Middle frontal gyrus (tissue), 1 donor: Measurements from ENCODE around the gene PDCD11.
"Not testable (repeated sequence)": the region's sequence is repeated elsewhere in the genome, so short reads cannot be mapped to it uniquely, and the experiment has no call there.

Experiments
- DNase-seq: peaks from one replicate; pipeline ENCODE4 v3.0.0-alpha.2; 2015; ENCODE audit warnings: low spot score; ENCODE audit errors: extremely low spot score

The PDCD11 gene

GRCh38 chr10:103396067-103396788 is at the start of gene PDCD11, which contains the start of gene ATP5MK:
Gene PDCD11 (plus strand): TSS chr10:103396626. CDS start chr10:103398427, 1,801 bp downstream.
Gene ATP5MK (minus strand): TSS chr10:103396475. CDS start chr10:103392457, 4,018 bp downstream.
- DNase-seq, result peak; percentile 96

GRCh38 chr10:103350175-103350516 is 46.3 kb upstream of the PDCD11 start:
- DNase-seq, result no peak

- DNase-seq, result peak; percentile 80
Measured at GRCh38 chr10:103350517-103351260, 45.7 kb upstream of the PDCD11 start, which contains the start of gene PCGF6. Gene PCGF6 (minus strand): TSS chr10:103351140. CDS start chr10:103351066, 74 bp downstream.

GRCh38 chr10:103353281-103353680 is 43.1 kb upstream of the PDCD11 start:
- no peak for DNase-seq

- not testable (repeated sequence) for DNase-seq
Measured at GRCh38 chr10:103354567-103354966, 41.9 kb upstream of the PDCD11 start.

GRCh38 chr10:103355906-103356599 is 40.4 kb upstream of the PDCD11 start:
- no peak for DNase-seq

- DNase-seq, result not testable (repeated sequence)
Measured at GRCh38 chr10:103359493-103359892, 36.9 kb upstream of the PDCD11 start.

GRCh38 chr10:103360791-103361190 is 35.6 kb upstream of the PDCD11 start:
- not testable (repeated sequence) for DNase-seq

GRCh38 chr10:103367379-103367781 is 29.0 kb upstream of the PDCD11 start:
- no peak for DNase-seq

- DNase-seq, result peak; percentile 93
Measured at GRCh38 chr10:103367782-103368518, 28.5 kb upstream of the PDCD11 start, which contains the start of gene TAF5. Gene TAF5 (plus strand): TSS chr10:103367976. CDS start chr10:103367990, 14 bp downstream.

- no peak for DNase-seq
Measured at GRCh38 chr10:103373544-103373943, 22.9 kb upstream of the PDCD11 start.

- DNase-seq, result no peak
Measured at GRCh38 chr10:103374263-103374662, 22.2 kb upstream of the PDCD11 start.

- no peak for DNase-seq
Measured at GRCh38 chr10:103382769-103383168, 13.7 kb upstream of the PDCD11 start.

GRCh38 chr10:103394180-103394579 is 2.2 kb upstream of the PDCD11 start:
- no peak for DNase-seq

GRCh38 chr10:103395754-103396066 is 716 bp upstream of the PDCD11 start:
- DNase-seq, result no peak

- DNase-seq, result no peak
Measured at GRCh38 chr10:103396789-103397087, 312 bp downstream of the PDCD11 start.

- DNase-seq, result no peak
Measured at GRCh38 chr10:103397191-103397825, 882 bp downstream of the PDCD11 start.

- no peak for DNase-seq
Measured at GRCh38 chr10:103413564-103413963, 17.1 kb downstream of the PDCD11 start.

GRCh38 chr10:103415581-103415980 is 19.2 kb downstream of the PDCD11 start:
- DNase-seq, result no peak

- no peak for DNase-seq
Measured at GRCh38 chr10:103416436-103417147, 20.2 kb downstream of the PDCD11 start.
